Ascending aorta (tissue), 2 donors: Measurements from ENCODE around the gene BCL2L14. TPM values are rescaled to one million over a fixed set of nuclear protein-coding genes. Genes with fewer than 3 reads are reported as not detected.

Experiments used
- DNase-seq, 2 donors: peaks; one replicate each; pipeline ENCODE4 v3.0.0-alpha.2; 2019; ENCODE audit warnings: low spot score in 2 of 2
- H3K27ac ChIP-seq, 2 donors: fragments of 200-600 bp; sonication (generic); one replicate each; pipeline ENCODE4 v1.5.1; 2016 to 2017; ENCODE audit warnings: mild to moderate bottlenecking in 1 of 2
- H3K27me3 ChIP-seq: fragments of 200-600 bp; sonication (generic); one replicate; pipeline ENCODE4 v1.5.1; 2017
- H3K36me3 ChIP-seq, 2 donors: fragments of 200-600 bp; sonication (generic); one replicate each; pipeline ENCODE4 v1.5.1; 2016
- H3K4me1 ChIP-seq, 2 donors: fragments of 200-600 bp; sonication (generic); one replicate each; pipeline ENCODE4 v1.5.1; 2016 to 2017; ENCODE audit warnings: mild to moderate bottlenecking in 1 of 2
- H3K4me3 ChIP-seq, 2 donors: fragments of 200-600 bp; sonication (generic); one replicate each; pipeline ENCODE4 v1.5.1; 2016 to 2017; ENCODE audit warnings: mild to moderate bottlenecking in 1 of 2
- H3K9me3 ChIP-seq, 2 donors: fragments of 200-600 bp; sonication (generic); one replicate each; pipeline ENCODE4 v1.5.1; 2016
- intact Hi-C: fragments of 100-400 bp; cut with DNase I; formaldehyde crosslinking; loops from one replicate; pipeline ENCODE4 v1.15.1; 2023
- total RNA-seq: library from RNA; depleted of rRNA; stranded (reverse); fragments of >200 nt; gene quantifications from one replicate; pipeline ENCODE4 v1.1.0, GENCODE V29; 2016
- TF ChIP-seq, protein P1 (sequence below), 3 experiments: fragments of 200-600 bp in 2 of 3; fragments of 450-650 bp in 1 of 3; sonication (generic) in 2 of 3; IDR thresholded peaks; one replicate each; pipeline ENCODE4 v1.5.1; 2016 to 2019; ENCODE audit warnings: antibody characterized with exemption in 3 of 3, mild to moderate bottlenecking in 1 of 3, moderate library complexity in 1 of 3

The BCL2L14 gene
- total RNA-seq, 1 donor from 2014 or later, result not detected

DNA sequence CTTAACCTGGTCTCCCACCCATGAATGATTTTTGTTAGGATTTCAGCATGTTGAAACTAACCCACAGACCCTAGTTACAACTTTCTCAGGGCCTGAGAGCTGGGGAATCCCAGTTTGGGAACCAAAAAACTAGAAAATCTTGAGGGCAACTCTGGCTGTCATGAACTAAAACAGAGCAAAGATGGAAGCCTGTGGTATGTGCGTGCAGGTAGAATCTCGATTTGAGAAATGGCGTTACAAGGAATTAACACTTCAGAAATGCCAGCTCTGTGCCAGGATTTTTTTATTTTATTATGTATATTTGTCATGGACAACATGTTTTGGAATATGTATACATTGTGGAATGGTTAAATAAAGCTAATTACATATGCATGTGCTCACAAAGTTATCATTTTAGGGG lies 36.4 kb upstream of the BCL2L14 start:
- H3K4me1 ChIP-seq, result peaks cover 0 to 6% of the 10 kb centered on the region in 2 donors
- no peak overlapping the region for H3K27ac ChIP-seq
- H3K36me3 ChIP-seq, result no peaks in the 10 kb centered on the region
- H3K27me3 ChIP-seq, result no peaks in the 10 kb centered on the region
- intact Hi-C loops, result loop anchor here (10.0 kb wide), 1 partner anchor 200 kb away; no protein-coding TSS in a partner anchor
- no peak overlapping the region for H3K4me3 ChIP-seq
- DNase-seq, result no peak
- no peaks in the 10 kb centered on the region for H3K9me3 ChIP-seq
- TF ChIP-seq, protein P1, sequence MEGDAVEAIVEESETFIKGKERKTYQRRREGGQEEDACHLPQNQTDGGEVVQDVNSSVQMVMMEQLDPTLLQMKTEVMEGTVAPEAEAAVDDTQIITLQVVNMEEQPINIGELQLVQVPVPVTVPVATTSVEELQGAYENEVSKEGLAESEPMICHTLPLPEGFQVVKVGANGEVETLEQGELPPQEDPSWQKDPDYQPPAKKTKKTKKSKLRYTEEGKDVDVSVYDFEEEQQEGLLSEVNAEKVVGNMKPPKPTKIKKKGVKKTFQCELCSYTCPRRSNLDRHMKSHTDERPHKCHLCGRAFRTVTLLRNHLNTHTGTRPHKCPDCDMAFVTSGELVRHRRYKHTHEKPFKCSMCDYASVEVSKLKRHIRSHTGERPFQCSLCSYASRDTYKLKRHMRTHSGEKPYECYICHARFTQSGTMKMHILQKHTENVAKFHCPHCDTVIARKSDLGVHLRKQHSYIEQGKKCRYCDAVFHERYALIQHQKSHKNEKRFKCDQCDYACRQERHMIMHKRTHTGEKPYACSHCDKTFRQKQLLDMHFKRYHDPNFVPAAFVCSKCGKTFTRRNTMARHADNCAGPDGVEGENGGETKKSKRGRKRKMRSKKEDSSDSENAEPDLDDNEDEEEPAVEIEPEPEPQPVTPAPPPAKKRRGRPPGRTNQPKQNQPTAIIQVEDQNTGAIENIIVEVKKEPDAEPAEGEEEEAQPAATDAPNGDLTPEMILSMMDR (IDR thresholded peaks at IDR 0.05), result no peak

DNA sequence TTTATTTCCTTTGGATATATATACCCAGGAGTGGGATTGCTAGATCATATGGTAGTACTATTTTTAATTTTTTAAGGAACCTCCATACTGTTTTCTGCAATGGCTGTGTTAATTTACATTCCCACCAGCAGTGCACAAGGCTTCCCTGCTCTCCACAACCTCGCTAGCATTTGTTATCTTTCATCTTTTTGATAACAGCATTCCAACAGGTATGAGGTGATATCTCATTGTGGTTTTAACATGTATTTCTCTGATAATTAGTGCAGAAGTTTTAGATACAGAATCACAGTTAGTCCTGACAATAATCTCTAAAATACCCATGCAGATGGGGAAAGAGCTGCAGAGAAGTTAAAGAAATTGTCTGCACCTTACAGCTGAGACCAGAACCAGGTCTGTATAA lies 35.5 kb upstream of the BCL2L14 start:
- intact Hi-C loops, result loop anchor here (5.0 to 10.0 kb wide), 2 partner anchors 200 to 667 kb away; no protein-coding TSS in a partner anchor
- H3K9me3 ChIP-seq, result no peaks in the 10 kb centered on the region
- no peak for DNase-seq
- H3K4me1 ChIP-seq, result peaks cover 0 to 6% of the 10 kb centered on the region in 2 donors
- H3K27ac ChIP-seq, result no peak overlapping the region
- no peak overlapping the region for H3K4me3 ChIP-seq
- no peaks in the 10 kb centered on the region for H3K27me3 ChIP-seq
- no peaks in the 10 kb centered on the region for H3K36me3 ChIP-seq
- TF ChIP-seq, protein P1 (IDR thresholded peaks at IDR 0.05), result no peak

DNA sequence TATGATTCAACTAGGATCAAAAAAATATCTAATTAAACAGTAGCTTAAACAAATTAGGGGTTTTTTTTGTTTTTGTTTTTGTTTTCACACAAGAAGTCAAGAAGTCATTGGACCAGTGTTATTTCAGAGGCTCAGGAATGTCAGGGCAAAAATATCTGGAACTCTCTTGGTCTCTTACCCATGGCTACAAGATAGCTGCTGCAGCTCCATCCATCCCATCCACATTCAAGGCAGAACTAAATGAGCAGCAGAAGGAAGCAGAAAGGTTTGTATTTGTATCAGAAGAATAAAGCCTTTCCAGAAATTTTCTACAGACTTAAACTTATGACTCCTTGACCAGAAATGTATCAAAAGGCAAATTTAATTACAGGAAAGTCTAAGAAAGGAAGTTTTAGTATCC lies 33.8 kb upstream of the BCL2L14 start:
- Histone ChIP-seq H3K27me3 (no peaks in the 10 kb centered on the region), H3K27ac (no peak overlapping the region), H3K4me1 (peaks cover 0 to 6% of the 10 kb centered on the region in 2 donors), H3K4me3 (no peak overlapping the region), H3K36me3 (no peaks in the 10 kb centered on the region), H3K9me3 (no peaks in the 10 kb centered on the region)
- no peak for DNase-seq
- TF ChIP-seq, protein P1 (IDR thresholded peaks at IDR 0.05), result no peak
- intact Hi-C loops, result loop anchor here (5.0 to 10.0 kb wide), 2 partner anchors 202 to 665 kb away; no protein-coding TSS in a partner anchor

DNA sequence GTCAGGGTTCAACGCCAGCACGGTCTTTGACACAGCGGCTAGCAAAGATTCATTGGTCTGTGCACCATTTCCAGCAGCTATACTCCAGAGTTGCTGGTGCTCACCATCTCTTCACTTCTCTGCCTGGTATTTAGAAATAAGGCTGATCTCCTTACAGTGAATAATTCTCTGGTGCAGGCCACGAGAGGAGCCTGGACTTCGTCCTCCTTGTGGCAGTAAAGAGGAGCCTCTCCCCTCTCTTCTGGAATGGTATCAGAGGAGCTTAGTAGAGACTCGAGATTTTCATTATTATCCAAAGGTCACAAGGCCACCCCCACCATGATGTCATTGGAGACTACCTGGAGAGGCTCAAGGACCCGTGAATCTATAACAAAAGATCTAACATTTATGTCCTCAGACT lies 30.8 kb upstream of the BCL2L14 start:
- Histone ChIP-seq H3K36me3 (no peaks in the 10 kb centered on the region), H3K4me3 (no peak overlapping the region), H3K4me1 (no peaks in the 10 kb centered on the region), H3K27me3 (no peaks in the 10 kb centered on the region), H3K9me3 (no peaks in the 10 kb centered on the region), H3K27ac (no peak overlapping the region)
- TF ChIP-seq, protein P1 (IDR thresholded peaks at IDR 0.05), result no peak
- intact Hi-C loops, result loop anchor here (5.0 to 10.0 kb wide), 2 partner anchors 205 to 662 kb away; no protein-coding TSS in a partner anchor
- no peak for DNase-seq

DNA sequence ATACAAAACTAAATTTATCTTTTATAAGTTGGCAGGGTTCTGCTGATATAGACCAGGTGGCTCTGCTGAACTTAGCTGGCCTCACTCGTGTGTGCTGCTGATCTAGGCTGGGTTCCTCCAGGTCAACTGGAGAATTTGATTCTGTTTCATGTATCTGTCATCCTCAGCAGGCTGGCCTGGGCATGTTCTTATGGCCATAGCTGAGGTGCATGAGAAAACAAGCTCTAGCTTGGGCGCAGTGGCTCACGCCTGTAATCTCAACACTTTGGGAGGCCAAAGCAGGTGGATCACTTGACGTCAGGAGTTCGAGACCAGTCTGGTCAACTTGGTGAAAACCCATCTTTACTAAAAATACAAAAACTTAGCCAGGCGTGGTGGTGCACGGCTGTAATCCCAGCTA lies 24.3 kb upstream of the BCL2L14 start:
- Histone ChIP-seq H3K4me3 (no peak overlapping the region), H3K36me3 (no peaks in the 10 kb centered on the region), H3K27me3 (no peaks in the 10 kb centered on the region), H3K4me1 (no peaks in the 10 kb centered on the region), H3K27ac (no peak overlapping the region), H3K9me3 (no peaks in the 10 kb centered on the region)
- DNase-seq, result no peak
- intact Hi-C loops, result no loop called here
- TF ChIP-seq, protein P1 (IDR thresholded peaks at IDR 0.05), result no peak

DNA sequence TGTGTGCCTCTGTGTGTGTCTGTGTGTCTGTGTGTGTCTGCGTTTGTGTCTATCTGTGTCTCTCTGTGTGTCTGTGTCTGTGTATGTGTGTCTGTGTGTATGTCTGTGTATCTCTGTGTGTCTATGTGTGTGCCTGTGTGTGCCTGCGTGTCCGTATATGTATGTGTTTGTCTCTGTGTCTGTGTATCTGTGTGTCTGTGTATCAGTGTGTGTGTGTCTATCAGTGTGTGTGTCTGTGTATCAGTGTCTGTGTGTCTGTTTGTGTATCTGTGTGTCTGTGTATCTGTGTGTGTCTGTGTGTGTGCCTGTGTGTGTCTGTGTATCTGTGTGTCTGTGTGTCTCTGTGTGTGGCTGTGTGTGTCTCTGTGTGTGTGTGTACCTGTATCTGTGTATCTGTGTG lies 23.1 kb upstream of the BCL2L14 start:
- no peak for DNase-seq
- Histone ChIP-seq H3K4me1 (no peaks in the 10 kb centered on the region), H3K27me3 (no peaks in the 10 kb centered on the region), H3K27ac (no peak overlapping the region), H3K9me3 (no peaks in the 10 kb centered on the region), H3K36me3 (no peaks in the 10 kb centered on the region), H3K4me3 (no peak overlapping the region)
- intact Hi-C loops, result no loop called here
- TF ChIP-seq, protein P1 (IDR thresholded peaks at IDR 0.05), result no peak
